ENCODE measurements around the gene SENP5.
A peak's percentile ranks its signal among the peaks of the same experiment; 100 is the strongest.
"Not testable (repeated sequence)": the region's sequence is repeated elsewhere in the genome, so short reads cannot be mapped to it uniquely, and the experiment has no call there.

Gene SENP5

DNA sequence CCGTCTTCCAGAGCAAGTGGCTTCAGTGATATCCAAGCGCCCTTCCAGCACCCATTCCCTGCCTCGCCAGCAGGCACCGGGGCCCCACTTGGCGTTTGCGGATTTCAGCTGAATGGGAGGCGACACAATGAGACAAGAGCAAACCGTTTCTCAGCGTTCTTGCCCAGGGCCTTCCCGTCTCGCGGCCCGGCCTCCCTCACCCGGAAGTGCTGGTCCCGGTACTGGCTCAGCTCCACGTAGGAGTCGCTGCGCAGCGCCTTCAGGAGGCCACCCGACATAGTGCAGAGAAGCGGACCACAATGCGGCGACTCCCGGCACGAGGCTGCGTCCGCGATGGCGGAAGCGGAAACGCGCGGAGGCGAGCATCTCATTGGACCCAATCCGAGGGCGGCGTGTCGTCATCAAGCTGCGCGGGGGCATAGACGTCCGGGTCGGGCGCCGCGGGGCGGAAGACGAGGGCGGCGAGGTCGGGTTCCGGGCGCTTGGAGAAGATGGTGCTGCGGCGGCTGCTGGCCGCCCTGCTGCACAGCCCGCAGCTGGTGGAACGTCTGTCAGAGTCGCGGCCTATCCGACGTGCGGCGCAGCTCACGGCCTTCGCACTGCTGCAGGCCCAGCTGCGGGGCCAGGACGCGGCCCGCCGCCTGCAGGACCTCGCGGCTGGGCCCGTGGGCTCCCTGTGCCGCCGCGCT is 74.7 kb downstream of the SENP5 start, which contains the start of gene NCBP2:
TSS of gene NCBP2 (minus strand) at position 303 of the 689 bp plus-strand sequence. CDS start at position 278, 25 bp downstream.
- DNase-seq (ENCODE audit: low read depth in 4 of 4, low spot score in 1 of 4): peak; percentile 100

DNA sequence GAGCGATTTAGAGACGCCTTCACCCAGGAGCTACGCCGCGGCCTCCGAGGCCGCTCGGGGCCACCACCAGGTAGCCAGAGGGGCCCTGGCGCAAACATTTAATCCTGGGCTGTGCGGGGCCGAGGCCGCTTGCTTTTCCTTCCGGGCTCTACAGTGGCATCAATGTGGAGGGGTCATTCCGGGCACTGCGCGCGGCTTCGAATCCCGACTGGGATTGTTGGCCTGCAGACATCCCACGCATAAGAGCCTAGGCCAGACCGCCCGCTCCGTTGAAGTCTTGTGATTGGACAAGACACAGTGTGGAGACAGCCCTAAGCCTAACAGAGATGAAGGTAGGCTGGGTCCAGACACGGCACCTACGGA is 75.2 kb downstream of the SENP5 start:
- DNase-seq (ENCODE audit: low read depth in 4 of 4, low spot score in 1 of 4): no peak

DNA sequence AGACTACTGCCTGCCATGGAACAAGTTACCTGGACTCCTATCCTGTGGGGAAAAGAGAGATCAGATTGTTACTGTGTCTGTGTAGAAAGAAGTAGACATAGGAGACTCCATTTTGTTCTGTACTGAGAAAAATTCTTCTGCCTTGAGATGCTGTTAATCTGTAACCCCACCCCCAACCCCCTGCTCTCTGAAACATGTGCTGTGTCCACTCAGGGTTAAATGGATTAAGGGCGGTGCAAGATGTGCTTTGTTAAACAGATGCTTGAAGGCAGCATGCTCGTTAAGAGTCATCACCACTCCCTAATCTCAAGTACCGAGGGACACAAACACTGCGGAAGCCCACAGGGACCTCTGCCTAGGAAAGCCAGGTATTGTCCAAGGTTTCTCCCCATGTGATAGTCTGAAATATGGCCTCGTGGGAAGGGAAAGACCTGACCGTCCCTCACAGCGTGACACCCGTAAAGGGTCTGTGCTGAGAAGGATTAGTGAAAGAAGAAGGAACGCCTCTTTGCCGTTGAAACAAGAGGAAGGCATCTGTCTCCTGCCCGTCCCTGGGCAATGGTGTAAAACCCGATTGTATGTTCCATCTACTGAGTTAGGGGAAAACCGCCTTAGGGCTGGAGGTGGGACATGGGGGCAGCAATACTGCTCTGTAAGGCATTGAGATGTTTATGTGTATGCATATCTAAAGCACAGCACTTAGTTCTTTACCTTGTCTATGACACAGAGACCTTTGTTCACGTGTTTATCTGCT is 76.5 kb downstream of the SENP5 start:
- DNase-seq (ENCODE audit: low read depth in 4 of 4, low spot score in 1 of 4): not testable (repeated sequence)

DNA sequence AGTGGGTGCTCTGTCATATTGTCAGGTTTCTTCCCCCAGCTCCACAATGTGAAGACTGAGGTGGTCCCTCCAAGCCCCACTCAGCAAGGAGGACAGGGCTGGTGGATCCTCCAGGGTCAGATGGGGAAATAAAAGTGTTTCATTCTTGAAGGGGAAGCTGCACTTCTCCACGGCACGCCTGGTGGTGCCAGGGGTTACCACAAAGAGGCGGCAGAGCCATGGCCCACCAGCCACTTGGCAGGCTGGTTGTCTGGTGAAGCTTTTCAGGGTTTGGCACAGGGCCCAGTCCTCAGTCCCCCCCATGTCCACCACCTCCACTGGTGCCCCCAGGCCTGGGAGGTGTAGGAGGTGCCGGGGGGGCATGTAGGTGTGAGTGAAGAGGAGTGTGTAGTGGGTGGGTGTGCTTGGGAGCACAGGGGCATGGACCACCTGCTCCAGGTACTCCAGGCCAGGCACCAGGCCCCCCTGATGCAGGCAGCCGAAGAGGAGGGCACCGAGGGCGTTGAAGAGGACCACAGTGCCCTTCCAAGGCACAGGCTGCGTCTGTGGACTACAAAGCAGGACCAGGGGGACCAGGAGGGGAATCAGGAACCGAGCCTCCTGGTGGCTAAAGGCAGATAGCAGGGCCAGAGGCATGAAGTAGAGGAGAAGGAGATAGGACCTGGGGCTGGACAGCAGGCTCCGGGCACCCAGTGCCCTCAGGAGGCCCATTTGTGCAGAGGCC is 79.6 kb downstream of the SENP5 start:
- no peak for DNase-seq (ENCODE audit: low read depth in 4 of 4, low spot score in 1 of 4)

DNA sequence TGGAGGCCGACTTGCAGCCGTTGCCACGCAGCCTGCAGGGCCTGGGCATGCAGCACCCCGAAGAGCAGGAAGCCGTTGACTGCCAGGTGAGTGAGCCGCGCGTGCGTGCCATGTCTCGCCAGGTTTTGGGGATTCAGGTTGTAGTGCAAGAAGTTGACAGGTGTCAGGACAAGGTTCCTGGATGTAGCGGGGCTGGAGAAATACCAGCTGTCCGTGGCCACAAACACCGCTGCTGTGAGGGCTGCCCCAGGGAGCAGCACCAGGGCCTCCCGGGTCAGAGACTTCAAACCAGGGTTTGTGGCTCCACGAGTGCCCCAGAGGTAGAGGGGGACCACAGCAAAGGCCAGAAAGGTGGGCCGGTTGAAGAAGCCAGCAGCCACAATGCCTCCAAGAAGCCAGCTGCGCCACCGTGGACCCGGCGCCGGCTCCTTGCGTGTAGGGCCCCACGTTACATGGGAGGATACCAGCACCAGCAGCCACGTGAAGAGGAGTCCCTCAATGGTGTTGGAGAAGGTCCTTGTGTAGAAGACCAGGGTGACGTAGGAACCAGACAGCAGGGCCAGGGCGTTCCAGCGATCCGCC is 80.2 kb downstream of the SENP5 start:
- no peak for DNase-seq (ENCODE audit: low read depth in 4 of 4, low spot score in 1 of 4)

DNA sequence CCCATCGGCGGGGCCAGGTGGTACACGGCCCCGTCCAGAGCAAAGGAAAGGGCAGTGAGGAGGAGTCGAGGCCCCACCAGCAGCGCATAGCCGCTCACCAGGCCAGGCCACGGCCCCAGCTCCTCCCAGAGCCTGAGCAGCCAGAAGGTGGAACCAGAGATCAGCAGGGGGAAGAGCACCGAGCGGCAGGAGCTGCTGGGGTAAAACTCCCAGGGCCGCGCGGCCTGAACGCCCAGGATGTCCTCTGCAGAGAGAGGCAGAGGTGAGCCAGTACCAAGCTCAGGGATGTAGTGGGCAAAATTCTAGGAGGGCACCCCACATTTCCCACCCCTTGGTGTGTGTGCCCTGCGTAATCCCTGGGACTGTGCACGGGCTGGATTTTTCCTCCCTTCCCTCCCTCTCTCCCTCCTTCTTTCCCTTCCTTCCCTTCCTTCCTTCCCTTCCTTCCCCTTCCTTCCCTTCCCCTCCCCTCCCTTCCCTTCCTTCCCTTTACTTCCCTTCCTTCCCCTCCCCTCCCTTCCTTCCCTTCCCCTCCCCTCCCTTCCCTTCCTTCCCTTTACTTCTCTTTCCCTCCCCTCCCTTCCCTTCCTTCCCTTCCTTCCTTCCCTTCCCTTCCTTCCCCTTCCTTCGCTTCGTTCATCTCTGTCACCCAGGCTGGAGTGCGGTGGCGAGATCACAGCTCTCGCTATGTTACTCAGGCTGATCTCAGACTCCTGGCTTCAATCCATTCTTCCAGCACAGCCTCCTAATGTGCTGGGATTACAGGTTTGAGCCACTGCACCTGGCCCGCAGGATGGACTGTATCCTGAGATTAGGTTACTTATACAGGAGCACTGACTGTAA is 80.9 kb downstream of the SENP5 start:
- DNase-seq (ENCODE audit: low read depth in 4 of 4, low spot score in 1 of 4): no peak

DNA sequence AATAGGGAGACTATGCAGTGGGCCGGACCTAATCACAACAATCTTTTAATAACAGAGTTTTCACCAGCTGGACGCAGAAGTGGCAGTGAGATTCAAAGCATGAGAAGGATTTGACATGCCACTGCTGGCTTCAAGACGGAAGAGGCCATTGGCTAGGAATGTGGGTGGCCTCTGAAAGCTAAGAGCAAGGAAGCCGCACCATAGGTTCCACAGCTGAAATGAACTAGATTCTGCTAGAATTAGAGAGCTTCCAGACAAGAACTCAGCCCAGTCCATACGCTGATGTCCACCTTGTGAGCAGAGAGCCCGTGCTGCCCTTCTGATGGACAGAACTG is 81.5 kb downstream of the SENP5 start:
- no peak for DNase-seq (ENCODE audit: low read depth in 4 of 4, low spot score in 1 of 4)

DNA sequence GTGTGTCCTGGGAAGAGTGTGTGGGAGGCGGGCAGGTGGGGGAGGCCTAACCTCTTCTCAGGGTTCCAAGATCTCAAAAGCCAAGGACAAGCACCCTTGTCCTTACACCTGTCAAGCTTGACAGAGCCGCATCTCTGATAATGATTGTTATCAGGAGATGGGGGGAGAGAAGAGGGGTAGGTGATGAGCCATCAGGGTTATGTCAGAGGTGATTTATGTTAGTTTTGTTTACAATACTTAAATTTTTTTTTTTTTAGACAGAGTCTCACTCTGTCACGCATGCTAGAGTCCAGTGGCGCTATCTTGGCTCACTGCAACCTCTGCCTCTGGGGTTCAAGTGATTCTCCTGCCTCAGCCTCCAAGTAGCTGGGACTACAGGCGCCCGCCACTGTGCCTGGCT is 82.0 kb downstream of the SENP5 start:
- no peak for DNase-seq (ENCODE audit: low read depth in 4 of 4, low spot score in 1 of 4)

DNA sequence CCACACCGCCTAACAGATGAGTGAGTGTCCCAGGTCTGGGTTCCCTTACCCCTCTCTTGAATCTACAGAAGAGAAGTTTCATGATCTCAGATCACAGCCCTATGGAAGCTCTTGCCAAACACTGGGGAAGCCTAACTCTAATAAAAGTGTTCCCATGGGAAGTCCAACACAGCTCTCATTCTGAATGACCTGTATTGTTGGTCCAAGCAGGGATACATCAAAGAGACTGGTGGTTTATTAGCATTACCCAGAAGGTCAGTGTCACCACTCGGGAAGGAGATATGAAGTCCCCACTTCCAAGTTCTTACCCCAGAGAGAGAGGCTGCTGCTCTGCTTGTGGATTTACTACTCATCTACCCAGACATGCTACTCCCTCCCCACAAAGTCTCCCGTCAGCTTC is 83.7 kb downstream of the SENP5 start:
- DNase-seq (ENCODE audit: low read depth in 4 of 4, low spot score in 1 of 4): no peak

DNA sequence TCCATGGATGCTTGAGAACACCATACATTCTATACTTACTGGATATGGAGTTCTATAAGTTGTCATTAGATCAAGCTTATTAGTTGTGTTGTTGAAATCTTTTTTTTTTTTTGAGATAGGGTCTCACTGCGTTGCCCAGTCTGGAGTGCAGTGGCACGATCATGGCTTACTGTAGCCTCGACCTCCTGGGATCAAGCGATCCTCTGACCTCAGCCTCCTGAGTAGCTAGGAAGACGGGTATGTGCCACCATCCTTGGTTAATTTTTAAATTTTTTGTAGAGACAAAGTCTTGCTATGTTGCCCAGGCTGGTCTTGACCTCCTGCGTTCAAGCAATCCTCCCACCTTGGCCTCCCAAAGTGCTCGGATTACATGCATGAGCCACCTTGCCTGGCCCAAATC is 87.1 kb downstream of the SENP5 start:
- no peak for DNase-seq (ENCODE audit: low read depth in 4 of 4, low spot score in 1 of 4)

DNA sequence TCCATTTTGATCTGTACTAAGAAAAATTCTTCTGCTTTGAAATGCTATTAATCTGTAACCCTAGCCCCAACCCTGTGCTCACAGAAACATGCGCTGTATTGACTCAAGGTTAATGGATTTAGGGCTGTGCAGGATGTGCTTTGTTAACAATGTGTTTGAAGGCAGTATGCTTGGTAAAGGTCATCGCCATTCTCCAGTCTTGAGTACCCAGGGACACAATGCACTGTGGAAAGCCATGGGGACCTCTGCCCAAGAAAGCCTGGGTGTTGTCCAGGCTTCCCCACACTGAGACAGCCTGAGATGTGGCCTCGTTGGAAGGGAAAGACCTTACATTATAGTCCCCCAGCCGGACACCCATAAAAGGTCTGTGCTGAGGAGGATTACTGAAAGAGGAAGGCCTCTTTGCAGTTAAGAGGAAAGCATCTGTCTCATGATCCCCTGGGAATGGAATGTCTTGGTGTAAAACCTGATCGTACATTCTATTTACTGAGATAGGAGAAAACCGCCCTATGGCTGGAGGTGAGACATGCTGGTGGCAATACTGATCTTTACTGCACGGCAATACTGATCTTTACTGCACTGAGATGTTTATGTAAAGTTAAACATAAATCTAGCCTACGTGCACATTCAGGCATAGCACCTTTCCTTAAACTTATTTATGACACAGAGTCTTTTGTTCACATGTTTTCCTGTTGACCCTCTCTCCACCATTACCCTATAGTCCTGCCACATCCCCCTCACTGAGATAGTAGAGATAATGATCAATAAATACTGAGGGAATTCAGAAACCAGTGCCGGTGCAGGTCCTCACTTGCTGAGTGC is 94.6 kb downstream of the SENP5 start:
- DNase-seq (ENCODE audit: low read depth in 4 of 4, low spot score in 1 of 4): no peak

DNA sequence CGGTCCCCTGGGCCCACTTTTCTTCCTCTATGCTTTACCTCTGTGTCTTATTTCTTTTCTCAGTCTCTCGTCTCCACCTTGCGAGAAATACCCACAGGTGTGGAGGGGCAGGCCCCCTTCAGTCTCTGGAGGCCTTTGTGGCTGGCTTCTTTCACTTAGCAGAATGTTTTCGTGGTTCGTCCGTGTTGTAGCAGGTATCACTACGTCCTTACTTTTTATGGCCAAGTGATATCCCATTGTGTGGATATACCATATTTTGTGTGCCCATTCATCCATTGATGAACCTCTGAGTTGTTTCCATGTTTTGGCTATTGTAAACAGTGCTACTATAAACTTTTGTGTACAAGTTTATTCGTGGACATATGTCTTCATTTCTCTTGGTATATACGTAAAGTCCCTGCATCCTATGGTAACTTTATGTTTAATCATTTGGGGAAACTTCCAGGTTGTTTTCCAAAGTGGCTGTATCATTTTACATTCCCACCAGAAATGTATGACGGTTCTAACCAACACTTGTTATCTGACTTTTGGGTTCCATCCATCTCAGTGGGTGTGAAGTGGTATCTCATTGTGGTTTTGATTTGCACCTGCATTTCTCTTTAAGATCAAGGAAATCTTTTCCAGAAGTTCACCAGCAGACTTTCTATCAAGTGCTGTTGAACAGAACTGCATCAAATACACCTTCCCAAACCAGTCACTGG is 95.4 kb downstream of the SENP5 start:
- no peak for DNase-seq (ENCODE audit: low read depth in 4 of 4, low spot score in 1 of 4)

DNA sequence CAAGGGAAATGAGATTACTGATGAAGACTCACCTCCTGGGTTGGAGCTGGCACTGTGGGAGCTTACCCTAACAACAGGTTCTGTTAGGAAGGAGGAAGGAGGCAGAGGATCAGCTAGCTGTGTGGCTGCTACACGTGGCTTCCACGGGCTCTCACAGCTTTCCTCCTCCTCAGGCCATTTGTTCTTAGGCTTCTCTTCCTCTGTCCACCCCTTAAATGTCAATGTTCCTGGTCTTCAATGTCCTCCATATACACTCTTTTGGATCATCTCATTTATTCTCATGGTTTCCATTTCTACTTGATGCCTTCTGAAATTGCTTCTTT is 95.9 kb downstream of the SENP5 start:
- DNase-seq (ENCODE audit: low read depth in 4 of 4, low spot score in 1 of 4): no peak

DNA sequence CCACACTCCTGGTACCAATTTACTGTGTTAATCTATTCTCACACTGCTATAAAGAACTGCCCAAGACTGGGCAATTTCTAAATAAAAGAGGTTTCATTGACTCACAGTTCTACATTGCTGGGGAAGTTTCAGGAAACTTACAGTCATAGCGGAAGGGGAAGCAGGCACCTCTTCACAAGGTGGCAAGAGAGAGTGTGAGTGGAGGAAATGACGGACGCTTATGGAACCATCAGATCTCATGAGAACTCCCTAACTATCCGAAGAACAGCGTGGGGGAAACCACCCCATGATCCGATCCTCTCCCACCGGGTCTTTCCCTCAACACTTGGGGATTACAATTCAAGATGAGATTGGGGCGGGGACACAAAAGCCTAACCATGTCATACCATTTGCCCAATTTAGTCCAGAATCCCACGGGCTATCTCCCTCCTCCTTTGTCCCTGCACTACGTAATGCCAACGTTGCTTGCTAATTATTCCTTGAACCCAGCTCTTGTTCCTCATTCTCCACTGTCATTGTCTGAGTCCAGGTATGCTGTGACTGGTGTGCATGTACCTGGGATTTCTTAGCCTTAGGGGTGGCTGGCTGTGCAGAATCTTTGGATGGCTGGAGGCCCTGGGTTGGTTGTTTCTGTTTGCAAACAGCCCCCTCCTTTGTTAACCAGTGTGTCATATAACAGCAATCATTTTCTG is 97.5 kb downstream of the SENP5 start:
- no peak for DNase-seq (ENCODE audit: low read depth in 4 of 4, low spot score in 1 of 4)

DNA sequence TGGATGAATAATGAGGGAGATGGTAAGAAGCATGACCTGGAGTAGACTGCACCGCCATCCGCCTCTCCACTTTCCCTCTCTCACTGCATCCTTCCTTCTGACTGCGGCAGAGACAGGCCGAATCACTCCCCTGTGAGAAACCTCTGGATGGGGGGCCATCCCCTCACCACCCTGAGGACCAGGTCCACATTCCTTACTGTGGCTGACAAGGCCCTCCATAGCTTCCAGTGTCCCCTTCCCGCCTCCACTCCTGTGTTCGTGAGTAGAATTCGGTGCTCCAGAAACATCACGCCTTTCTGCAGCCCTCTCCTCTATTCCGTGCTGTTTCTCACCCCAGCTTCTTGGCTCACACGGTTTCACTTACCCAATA is 98.1 kb downstream of the SENP5 start:
- no peak for DNase-seq (ENCODE audit: low read depth in 4 of 4, low spot score in 1 of 4)

DNA sequence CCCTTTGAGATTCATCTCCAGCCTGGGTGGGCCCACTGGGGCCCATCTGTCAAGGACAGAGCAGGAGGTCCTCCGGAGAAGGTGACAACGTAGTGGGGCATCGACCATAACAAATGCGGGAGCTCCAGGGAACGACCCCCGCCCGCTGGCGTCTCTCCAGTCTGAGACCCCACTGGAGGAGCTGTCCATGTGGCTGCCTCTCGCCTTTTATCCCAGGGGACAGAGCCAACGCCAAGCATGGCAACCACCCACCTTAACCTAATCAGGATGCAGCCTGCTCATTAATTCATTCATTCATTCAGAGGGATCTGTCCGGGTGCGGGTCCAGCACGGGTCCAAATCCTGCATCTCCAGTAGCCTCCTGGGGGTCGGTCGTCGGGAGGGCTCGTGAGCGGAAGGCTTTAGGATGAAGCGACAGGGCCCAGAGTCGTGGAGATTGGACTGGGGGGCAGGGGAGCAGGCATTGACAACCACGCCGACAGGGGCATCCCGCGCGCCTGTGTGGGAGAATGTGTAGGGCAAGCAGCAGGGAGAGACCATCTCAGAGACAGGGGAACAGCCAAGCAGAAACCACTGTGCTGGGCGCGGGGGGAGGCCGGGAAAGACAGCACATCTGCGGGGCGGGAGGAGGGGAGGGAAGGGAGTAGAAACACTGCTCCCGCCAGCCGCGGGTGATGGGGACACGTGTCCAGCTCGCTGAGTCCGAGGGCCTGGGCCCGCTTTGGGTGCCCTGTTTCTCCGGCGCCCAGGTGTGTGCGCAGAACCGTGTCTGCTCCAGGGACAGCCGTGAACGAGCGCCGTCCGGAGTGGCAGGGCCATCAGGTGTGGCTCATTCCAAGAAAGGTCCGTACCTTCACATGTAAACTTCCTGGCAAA is 99.0 kb downstream of the SENP5 start:
- no peak for DNase-seq (ENCODE audit: low read depth in 4 of 4, low spot score in 1 of 4)

DNA sequence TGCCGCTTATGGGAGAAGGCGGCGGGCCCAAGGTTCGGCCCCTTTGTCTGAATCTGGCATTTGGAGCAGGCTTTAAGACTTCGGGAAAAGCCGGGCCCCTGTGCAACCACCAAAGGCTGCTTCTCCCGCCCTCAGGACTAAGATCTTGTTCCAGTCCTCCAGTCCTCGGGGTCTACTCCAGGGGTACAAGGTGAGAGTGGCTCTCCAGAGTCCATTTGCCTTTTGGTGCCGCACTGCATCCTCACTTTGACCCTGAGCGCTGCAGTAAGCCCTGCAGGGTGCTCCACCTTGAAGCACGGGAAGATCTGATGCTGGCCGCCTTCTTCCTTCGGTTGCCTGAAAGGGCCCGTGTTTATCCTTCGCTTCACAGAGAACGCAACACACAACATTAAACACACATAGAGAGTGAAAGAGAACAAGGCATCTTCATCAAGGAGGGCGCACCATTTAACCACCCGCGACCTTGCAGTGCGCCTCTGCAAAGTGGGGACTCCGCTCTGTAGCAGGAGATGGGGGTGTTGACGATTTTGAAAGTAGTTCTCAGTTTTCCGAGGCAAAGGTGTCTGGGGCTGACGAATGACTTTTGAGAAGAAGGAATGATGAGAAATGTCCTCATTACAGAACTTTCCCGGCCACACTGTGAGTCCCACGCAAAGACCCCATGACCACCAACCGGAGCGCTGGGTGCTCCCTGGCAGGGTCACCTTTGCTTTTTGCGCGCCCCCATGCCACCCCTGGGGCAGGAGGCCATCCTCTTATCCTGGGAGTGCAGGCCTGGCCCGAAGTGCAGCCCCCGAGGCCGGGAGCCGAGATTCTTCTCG is 99.9 kb downstream of the SENP5 start:
- DNase-seq (ENCODE audit: low read depth in 4 of 4, low spot score in 1 of 4): no peak

Measured in stimulated activated CD4-positive, alpha-beta T cell treated with anti-CD3 and anti-CD28 coated beads, Interleukin-1b, Interleukin-23, amount 100 ng/mL, for 24 hours (primary cell).